AG04449 (cell line): Measurements from ENCODE around the gene JAKMIP2.

Source experiments
- CTCF ChIA-PET: fragments of 350-600 bp; formaldehyde crosslinking; extraction: SDS; loops from one replicate; lab custom pipeline; 2021; ENCODE audit warnings: antibody characterized with exemption; lab: Yijun Ruan, JAX
- POLR2A ChIA-PET: fragments of 400-600, 350-600 bp; formaldehyde crosslinking; extraction: SDS; loops from one replicate; lab custom pipeline; 2020; ENCODE audit warnings: antibody characterized with exemption, inconsistent platforms; lab: Yijun Ruan, JAX
- DNase-seq: peaks from one replicate; pipeline ENCODE4 v3.0.0-alpha.2; 2010; ENCODE audit warnings: low read depth, low spot score
- H3K4me3 ChIP-seq: 2 replicates; pipeline ENCODE4 v1.5.1; 2011; ENCODE audit warnings: low read depth, mild to moderate bottlenecking, control low read depth, low read length
- TF ChIP-seq, protein P1 (sequence below): IDR thresholded peaks from one replicate; pipeline ENCODE4 v1.5.1; 2011; ENCODE audit warnings: mild to moderate bottlenecking, moderate library complexity, low read length, control low read depth, inconsistent platforms; ENCODE audit not compliant: insufficient read depth; ENCODE audit errors: missing control alignments

JAKMIP2 gene

DNA sequence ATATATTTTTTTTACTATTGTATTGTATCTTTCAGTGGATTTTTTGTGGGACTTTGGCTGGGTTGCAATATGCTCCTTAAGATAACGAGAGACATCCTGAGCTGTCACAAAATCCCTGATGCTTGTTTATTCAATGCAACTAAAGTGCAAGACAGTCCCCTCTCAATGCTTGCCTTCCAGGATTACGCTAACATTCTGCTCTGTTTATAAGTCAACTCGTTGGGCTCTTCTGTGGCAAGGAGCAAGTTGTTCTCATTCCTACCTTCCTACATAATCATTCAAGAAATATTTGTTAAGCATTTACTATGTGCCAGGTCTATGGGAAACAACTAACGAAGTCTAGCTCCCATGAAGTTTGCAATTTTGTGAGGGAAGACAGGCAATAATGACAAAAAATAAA, 40.4 kb downstream of the JAKMIP2 start:
- DNase-seq, result no peak
- TF ChIP-seq, protein P1, sequence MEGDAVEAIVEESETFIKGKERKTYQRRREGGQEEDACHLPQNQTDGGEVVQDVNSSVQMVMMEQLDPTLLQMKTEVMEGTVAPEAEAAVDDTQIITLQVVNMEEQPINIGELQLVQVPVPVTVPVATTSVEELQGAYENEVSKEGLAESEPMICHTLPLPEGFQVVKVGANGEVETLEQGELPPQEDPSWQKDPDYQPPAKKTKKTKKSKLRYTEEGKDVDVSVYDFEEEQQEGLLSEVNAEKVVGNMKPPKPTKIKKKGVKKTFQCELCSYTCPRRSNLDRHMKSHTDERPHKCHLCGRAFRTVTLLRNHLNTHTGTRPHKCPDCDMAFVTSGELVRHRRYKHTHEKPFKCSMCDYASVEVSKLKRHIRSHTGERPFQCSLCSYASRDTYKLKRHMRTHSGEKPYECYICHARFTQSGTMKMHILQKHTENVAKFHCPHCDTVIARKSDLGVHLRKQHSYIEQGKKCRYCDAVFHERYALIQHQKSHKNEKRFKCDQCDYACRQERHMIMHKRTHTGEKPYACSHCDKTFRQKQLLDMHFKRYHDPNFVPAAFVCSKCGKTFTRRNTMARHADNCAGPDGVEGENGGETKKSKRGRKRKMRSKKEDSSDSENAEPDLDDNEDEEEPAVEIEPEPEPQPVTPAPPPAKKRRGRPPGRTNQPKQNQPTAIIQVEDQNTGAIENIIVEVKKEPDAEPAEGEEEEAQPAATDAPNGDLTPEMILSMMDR, result no peak
- no peak overlapping the region for H3K4me3 ChIP-seq
- ChIA-PET POLR2A (no interaction called here), CTCF (no interaction called here)

DNA sequence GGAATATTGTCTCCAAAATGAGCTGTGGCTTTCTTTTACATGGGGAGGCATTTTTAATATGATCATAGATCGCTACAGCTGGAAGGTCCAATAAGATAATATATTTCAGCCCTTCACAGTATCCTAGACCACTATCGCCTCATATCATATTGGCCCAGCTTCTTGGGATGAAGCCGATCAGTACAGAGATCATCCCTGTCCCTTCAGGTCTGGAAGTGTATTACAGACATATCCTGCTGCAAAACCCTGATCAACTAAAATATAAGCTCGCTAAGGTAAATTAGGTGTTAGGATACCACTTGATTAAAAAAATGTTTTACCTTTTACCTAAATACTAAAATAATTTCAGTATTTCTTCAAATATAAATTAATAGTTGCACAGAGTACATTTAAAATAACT, 41.7 kb downstream of the JAKMIP2 start:
- POLR2A ChIA-PET, result no interaction called here
- no peak overlapping the region for H3K4me3 ChIP-seq
- TF ChIP-seq, protein P1, result no peak
- CTCF ChIA-PET, result no interaction called here
- no peak for DNase-seq

DNA sequence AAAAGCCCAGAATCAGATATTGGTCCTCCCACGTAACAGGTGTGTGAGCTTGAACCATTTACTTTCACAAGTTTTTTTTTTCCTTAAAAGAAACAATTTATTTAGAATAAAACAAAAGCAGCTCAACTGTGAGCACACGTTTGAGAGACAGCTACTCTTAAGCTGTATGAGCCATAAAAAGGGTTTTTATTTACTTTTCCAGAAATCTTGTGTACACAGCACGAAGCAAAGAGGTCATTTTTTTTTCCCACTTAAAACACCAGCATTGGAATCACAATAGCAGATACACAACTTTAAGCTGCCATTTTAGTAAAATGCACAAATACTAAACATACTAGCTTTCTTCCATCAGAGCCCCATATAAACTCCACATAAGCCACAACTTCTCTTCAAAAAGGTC, 44.6 kb downstream of the JAKMIP2 start:
- TF ChIP-seq, protein P1, result no peak
- POLR2A ChIA-PET, result no interaction called here
- H3K4me3 ChIP-seq, result no peak overlapping the region
- CTCF ChIA-PET, result no interaction called here
- no peak for DNase-seq

DNA sequence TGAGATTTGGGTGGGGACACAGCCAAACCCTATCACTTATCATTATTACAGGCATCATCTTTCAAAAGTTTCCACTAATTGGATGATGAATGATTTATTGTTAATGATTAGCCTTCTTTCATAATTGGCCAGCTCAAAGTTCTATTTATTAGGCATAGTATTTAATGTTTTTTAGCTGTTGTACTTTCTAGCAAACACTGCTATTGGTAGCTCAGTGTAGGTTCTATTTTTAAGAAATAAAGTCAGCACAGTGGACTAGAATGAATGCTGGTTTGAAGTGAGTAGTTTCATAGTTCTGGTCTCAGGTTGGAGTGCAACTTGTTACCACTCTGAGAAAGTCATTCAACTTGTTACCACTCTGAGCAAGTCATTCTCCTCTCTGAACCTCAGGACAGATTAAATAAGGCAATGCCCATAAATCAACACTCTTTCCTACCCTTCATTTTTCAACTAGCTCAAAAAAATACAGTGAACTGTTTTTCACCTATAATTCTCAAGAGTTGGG, 46.9 kb downstream of the JAKMIP2 start:
- no peak for DNase-seq
- TF ChIP-seq, protein P1, result no peak
- CTCF ChIA-PET, result no interaction called here
- POLR2A ChIA-PET, result no interaction called here
- no peak overlapping the region for H3K4me3 ChIP-seq

DNA sequence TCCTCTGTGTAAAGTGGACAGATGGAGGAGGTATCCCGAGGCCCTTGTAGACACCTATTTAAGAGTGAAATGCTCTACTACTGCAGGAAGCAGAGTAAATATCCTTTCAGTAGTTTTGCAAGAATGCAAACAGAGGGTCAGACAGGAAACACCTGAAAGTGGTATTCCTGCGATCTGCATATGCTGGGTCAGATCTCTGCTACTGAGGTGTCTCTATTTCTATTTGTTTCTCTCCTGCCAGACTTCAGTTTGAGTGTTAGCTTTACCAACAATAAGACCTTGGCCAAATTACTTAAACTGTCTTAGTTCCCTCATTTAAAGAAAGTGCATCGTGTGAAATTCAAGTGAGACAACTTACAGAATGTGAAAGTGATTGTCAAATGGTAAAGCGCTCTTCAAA, 47.6 kb downstream of the JAKMIP2 start:
- ChIA-PET POLR2A (no interaction called here), CTCF (no interaction called here)
- TF ChIP-seq, protein P1, result no peak
- DNase-seq, result no peak
- H3K4me3 ChIP-seq, result no peak overlapping the region

DNA sequence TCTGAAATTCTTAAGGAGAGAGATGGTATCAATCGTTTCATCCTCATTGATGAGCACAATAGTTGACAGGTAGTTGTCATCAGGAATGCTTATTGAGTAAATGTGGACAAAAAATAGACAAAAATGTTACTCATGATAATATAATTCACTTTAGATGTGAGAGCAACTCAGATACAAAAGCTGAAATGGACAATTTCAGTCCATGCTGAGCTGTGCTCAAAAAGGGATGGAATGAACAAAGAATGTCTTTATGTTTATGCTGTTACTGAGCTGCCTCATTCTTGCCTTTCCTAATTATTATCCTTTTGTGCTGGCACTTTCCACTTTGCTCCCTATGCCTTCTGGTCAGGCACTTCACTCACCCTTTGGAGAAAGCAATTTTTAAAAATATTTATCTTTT, 49.5 kb downstream of the JAKMIP2 start:
- ChIA-PET POLR2A (no interaction called here), CTCF (no interaction called here)
- DNase-seq, result no peak
- no peak overlapping the region for H3K4me3 ChIP-seq
- TF ChIP-seq, protein P1, result no peak
